HG03097 (cell line): ENCODE data around the gene TTYH1.

Experiments used
- ATAC-seq: cut with Tn5 transposase; IDR thresholded peaks from one replicate; pipeline ENCODE4 v1.9.1; 2021; ENCODE audit not compliant: unreplicated experiment, low FRiP score

Gene TTYH1

GRCh38 chr19:54473892-54474372, 58.7 kb downstream of the TTYH1 start:
- no peak for ATAC-seq

GRCh38 chr19:54475706-54476105, 60.4 kb downstream of the TTYH1 start:
- ATAC-seq = no peak

- ATAC-seq = no peak
Observed at GRCh38 chr19:54477650-54478049, 62.4 kb downstream of the TTYH1 start.

- no peak for ATAC-seq
Observed at GRCh38 chr19:54478677-54479266, 63.5 kb downstream of the TTYH1 start.

GRCh38 chr19:54480051-54480450, 64.8 kb downstream of the TTYH1 start:
- ATAC-seq = no peak

GRCh38 chr19:54481326-54481930, 66.2 kb downstream of the TTYH1 start:
- no peak for ATAC-seq

- ATAC-seq = no peak
Observed at GRCh38 chr19:54482889-54483288, 67.6 kb downstream of the TTYH1 start.

GRCh38 chr19:54484451-54484850, 69.2 kb downstream of the TTYH1 start:
- ATAC-seq = no peak

GRCh38 chr19:54485851-54486250, 70.6 kb downstream of the TTYH1 start:
- ATAC-seq = no peak
